GM23338 (cell line): ENCODE data around the gene AFF3. TPM values are rescaled to one million over a fixed set of nuclear protein-coding genes. Genes with fewer than 3 reads are reported as not detected.

Experiments used
- ATAC-seq: fragments of 200-7000 bp; cut with Tn5 transposase; 3 replicates; pipeline ENCODE4 v1.9.1; 2020
- DNase-seq: peaks from one replicate; pipeline ENCODE4 v3.0.0-alpha.2; 2015; ENCODE audit warnings: low spot score
- H2AFZ ChIP-seq: fragments of 200-600 bp; sonication (generic); 2 replicates; pipeline ENCODE4 v1.8.0; 2016; ENCODE audit warnings: antibody characterized with exemption, mild to moderate bottlenecking, moderate library complexity
- H3F3A ChIP-seq: fragments of 200-600 bp; sonication (generic); replicated peaks from 2 replicates; pipeline ENCODE4 v1.8.0; 2017; ENCODE audit warnings: antibody characterized with exemption, mixed run types, low read depth
- H3K27ac ChIP-seq: fragments of 200-600 bp; sonication (generic); 2 replicates; pipeline ENCODE4 v1.6.1; 2016; ENCODE audit warnings: low read depth
- H3K27me3 ChIP-seq: fragments of 200-600 bp; sonication (generic); 2 replicates; pipeline ENCODE4 v1.8.0; 2016; ENCODE audit warnings: mild to moderate bottlenecking, mixed run types, moderate library complexity; ENCODE audit not compliant: insufficient read depth
- H3K36me3 ChIP-seq: fragments of 200-600 bp; sonication (generic); 2 replicates; pipeline ENCODE4 v1.8.0; 2016; ENCODE audit warnings: mild to moderate bottlenecking; ENCODE audit not compliant: insufficient read depth
- H3K4me1 ChIP-seq: fragments of 200-600 bp; sonication (generic); 2 replicates; pipeline ENCODE4 v1.8.0; 2016; ENCODE audit warnings: mild to moderate bottlenecking, moderate library complexity; ENCODE audit not compliant: insufficient read depth
- H3K4me2 ChIP-seq: fragments of 200-600 bp; sonication (generic); 2 replicates; pipeline ENCODE4 v1.7.1; 2017; ENCODE audit warnings: mixed run types
- H3K4me3 ChIP-seq: fragments of 200-600 bp; sonication (generic); 2 replicates; pipeline ENCODE4 v1.6.1; 2016; ENCODE audit warnings: mixed run types
- H3K79me2 ChIP-seq: fragments of 200-600 bp; sonication (generic); replicated peaks from 2 replicates; pipeline ENCODE4 v1.8.0; 2017; ENCODE audit warnings: mild to moderate bottlenecking; ENCODE audit not compliant: insufficient read depth
- H3K9me2 ChIP-seq: fragments of 200-600 bp; sonication (generic); 2 replicates; pipeline ENCODE4 v1.8.0; 2017; ENCODE audit not compliant: insufficient read depth
- H4K20me1 ChIP-seq: fragments of 200-600 bp; sonication (generic); replicated peaks from 2 replicates; pipeline ENCODE4 v1.8.0; 2017; ENCODE audit warnings: mild to moderate bottlenecking; ENCODE audit not compliant: insufficient read depth
- H3K27ac Mint-ChIP-seq: 2 replicates; pipeline ENCODE4 v1.8.0; 2020; ENCODE audit warnings: inconsistent platforms, mild to moderate bottlenecking, moderate library complexity, mixed read lengths
- H3K27me3 Mint-ChIP-seq: 3 replicates; pipeline ENCODE4 v1.8.0; 2022; ENCODE audit warnings: low read depth, mild to moderate bottlenecking, moderate library complexity, mixed read lengths, inconsistent platforms; ENCODE audit not compliant: insufficient read depth, poor library complexity
- H3K36me3 Mint-ChIP-seq: 3 replicates; pipeline ENCODE4 v1.8.0; 2021; ENCODE audit warnings: low read depth, mild to moderate bottlenecking, inconsistent platforms, moderate library complexity, mixed read lengths
- H3K4me1 Mint-ChIP-seq: 3 replicates; pipeline ENCODE4 v1.8.0; 2020; ENCODE audit warnings: mild to moderate bottlenecking, inconsistent platforms, mixed read lengths
- H3K4me3 Mint-ChIP-seq: 3 replicates; pipeline ENCODE4 v1.8.0; 2021; ENCODE audit warnings: moderate library complexity, mild to moderate bottlenecking, inconsistent platforms, mixed read lengths
- H3K9me3 Mint-ChIP-seq: 3 replicates; pipeline ENCODE4 v1.8.0; 2020; ENCODE audit warnings: moderate library complexity, mild to moderate bottlenecking, inconsistent platforms, mixed read lengths
- CREB1 ChIP-seq: fragments of 250-450 bp; sonication (Bioruptor Pico); IDR thresholded peaks from 2 replicates; pipeline ENCODE4 v1.5.0; 2020; ENCODE audit warnings: low read depth, mild to moderate bottlenecking, moderate library complexity
- EZH2 ChIP-seq: fragments of 200-600 bp; sonication (generic); IDR thresholded peaks from one replicate; pipeline ENCODE4 v1.8.0; 2017; ENCODE audit warnings: antibody characterized with exemption, mild to moderate bottlenecking, low read depth; ENCODE audit not compliant: unreplicated experiment
- EZH2phosphoT487 ChIP-seq: fragments of 200-600 bp; sonication (generic); IDR thresholded peaks from one replicate; pipeline ENCODE4 v1.8.1; 2018; ENCODE audit warnings: antibody characterized with exemption; ENCODE audit not compliant: unreplicated experiment
- JUNB ChIP-seq: IDR thresholded peaks from one replicate; pipeline ENCODE4 v1.6.1; 2016; ENCODE audit warnings: antibody characterized with exemption; ENCODE audit not compliant: unreplicated experiment
- NANOG ChIP-seq: IDR thresholded peaks from 2 replicates; pipeline ENCODE4 v1.6.1; 2016; ENCODE audit warnings: antibody characterized with exemption, borderline replicate concordance
- POLR2AphosphoS5 ChIP-seq: IDR thresholded peaks from 2 replicates; pipeline ENCODE4 v1.6.1; 2016; ENCODE audit warnings: antibody characterized with exemption, low read depth
- STAT1 ChIP-seq: IDR thresholded peaks from one replicate; pipeline ENCODE4 v1.6.1; 2016; ENCODE audit warnings: antibody characterized with exemption; ENCODE audit not compliant: unreplicated experiment
- ZNF114 ChIP-seq: fragments of 250-450 bp; sonication (Bioruptor Pico); IDR thresholded peaks from 2 replicates; pipeline ENCODE4 v1.5.0; 2020; ENCODE audit warnings: mild to moderate bottlenecking, moderate library complexity
- ZNF331 ChIP-seq: fragments of 250-450 bp; sonication (Bioruptor Pico); IDR thresholded peaks from 2 replicates; pipeline ENCODE4 v1.5.0; 2020; ENCODE audit warnings: low read depth, mild to moderate bottlenecking, moderate library complexity
- polyA plus RNA-seq: library from polyadenylated mRNA; unstranded; fragments of >200 nt; fragmentation: Nextera tagmentation; extraction: Ambion mirVana; gene quantifications from 2 replicates; pipeline ENCODE4 v1.2.1, GENCODE V29; 2016
- total RNA-seq: library from RNA; depleted of rRNA; stranded (reverse); fragments of >200 nt; shearing (Covaris generic); gene quantifications from 2 replicates; pipeline ENCODE4 v1.2.3, GENCODE V29; 2014
- TF ChIP-seq, protein P1 (sequence below): IDR thresholded peaks from one replicate; pipeline ENCODE4 v1.6.1; 2018; ENCODE audit warnings: antibody characterized with exemption; ENCODE audit not compliant: unreplicated experiment
- TF ChIP-seq, protein P2 (sequence below): fragments of 250-450 bp; sonication (Bioruptor Pico); IDR thresholded peaks from 2 replicates; pipeline ENCODE4 v1.5.0; 2020; ENCODE audit warnings: mild to moderate bottlenecking, moderate library complexity
- TF ChIP-seq, protein P3 (sequence below), 2 experiments: fragments of 200-600 bp in 1 of 2; sonication (generic) in 1 of 2; conservative IDR thresholded peaks; 2 replicates each; pipeline versions ENCODE4 v1.5.1 to v1.6.1; 2016 to 2017; ENCODE audit warnings: antibody characterized with exemption in 2 of 2, low read depth in 2 of 2, mild to moderate bottlenecking in 2 of 2, moderate library complexity in 1 of 2
- TF ChIP-seq, protein P4 (sequence below): IDR thresholded peaks from 2 replicates; pipeline ENCODE4 v1.6.1; 2016; ENCODE audit warnings: antibody characterized with exemption

The AFF3 gene
- total and polyA plus RNA-seq, 2 experiments from 2014 or later, result 0.73 to 1.4 TPM

DNA sequence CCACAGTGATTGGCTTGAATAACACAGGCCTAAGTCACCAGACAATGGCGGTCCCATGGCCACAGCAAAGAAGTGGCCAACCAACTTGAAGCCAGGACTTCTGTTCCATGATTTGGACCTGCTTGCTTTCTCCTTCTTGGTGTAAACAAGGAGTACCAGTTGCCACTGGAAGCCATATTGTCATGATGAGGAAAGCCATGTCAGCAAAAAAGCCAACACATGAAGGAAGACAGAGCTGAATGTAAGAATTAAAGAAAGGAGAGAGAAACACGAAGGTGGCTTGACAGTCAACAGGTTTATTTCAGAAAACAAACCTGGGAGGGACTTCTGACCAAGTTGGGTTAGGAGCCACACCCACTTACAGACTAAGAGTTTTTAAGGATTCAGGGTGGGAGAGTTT lies 620.2 kb downstream of the AFF3 start:
- no peak overlapping the region for H3K27ac Mint-ChIP-seq
- Histone ChIP-seq H2AFZ (no peak overlapping the region), H3F3A (no peaks in the 10 kb centered on the region), H3K9me2 (no peaks in the 10 kb centered on the region), H3K27me3 (no peaks in the 10 kb centered on the region), H3K4me3 (no peak overlapping the region), H3K27ac (no peak overlapping the region), H3K79me2 (no peaks in the 10 kb centered on the region), H3K4me2 (no peak overlapping the region), H3K36me3 (no peaks in the 10 kb centered on the region), H4K20me1 (no peaks in the 10 kb centered on the region), H3K4me1 (no peaks in the 10 kb centered on the region)
- H3K9me3 Mint-ChIP-seq, result peaks cover 3% of the 10 kb centered on the region; the same call in 1 of the 3 replicates
- no peaks in the 10 kb centered on the region for H3K4me1 Mint-ChIP-seq
- no peaks in the 10 kb centered on the region for H3K27me3 Mint-ChIP-seq
- H3K36me3 Mint-ChIP-seq, result no peaks in the 10 kb centered on the region; the same call in 2 of the 3 replicates
- TF ChIP-seq, protein P1, sequence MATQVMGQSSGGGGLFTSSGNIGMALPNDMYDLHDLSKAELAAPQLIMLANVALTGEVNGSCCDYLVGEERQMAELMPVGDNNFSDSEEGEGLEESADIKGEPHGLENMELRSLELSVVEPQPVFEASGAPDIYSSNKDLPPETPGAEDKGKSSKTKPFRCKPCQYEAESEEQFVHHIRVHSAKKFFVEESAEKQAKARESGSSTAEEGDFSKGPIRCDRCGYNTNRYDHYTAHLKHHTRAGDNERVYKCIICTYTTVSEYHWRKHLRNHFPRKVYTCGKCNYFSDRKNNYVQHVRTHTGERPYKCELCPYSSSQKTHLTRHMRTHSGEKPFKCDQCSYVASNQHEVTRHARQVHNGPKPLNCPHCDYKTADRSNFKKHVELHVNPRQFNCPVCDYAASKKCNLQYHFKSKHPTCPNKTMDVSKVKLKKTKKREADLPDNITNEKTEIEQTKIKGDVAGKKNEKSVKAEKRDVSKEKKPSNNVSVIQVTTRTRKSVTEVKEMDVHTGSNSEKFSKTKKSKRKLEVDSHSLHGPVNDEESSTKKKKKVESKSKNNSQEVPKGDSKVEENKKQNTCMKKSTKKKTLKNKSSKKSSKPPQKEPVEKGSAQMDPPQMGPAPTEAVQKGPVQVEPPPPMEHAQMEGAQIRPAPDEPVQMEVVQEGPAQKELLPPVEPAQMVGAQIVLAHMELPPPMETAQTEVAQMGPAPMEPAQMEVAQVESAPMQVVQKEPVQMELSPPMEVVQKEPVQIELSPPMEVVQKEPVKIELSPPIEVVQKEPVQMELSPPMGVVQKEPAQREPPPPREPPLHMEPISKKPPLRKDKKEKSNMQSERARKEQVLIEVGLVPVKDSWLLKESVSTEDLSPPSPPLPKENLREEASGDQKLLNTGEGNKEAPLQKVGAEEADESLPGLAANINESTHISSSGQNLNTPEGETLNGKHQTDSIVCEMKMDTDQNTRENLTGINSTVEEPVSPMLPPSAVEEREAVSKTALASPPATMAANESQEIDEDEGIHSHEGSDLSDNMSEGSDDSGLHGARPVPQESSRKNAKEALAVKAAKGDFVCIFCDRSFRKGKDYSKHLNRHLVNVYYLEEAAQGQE, result no peak
- TF ChIP-seq NANOG (no peak), JUNB (no peak), ZNF331 (no peak), ZNF114 (no peak), CREB1 (CRISPR knock-in tag) (no peak), STAT1 (no peak), POLR2AphosphoS5 (no peak), EZH2 (no peak), EZH2phosphoT487 (no peak)
- TF ChIP-seq, protein P2, sequence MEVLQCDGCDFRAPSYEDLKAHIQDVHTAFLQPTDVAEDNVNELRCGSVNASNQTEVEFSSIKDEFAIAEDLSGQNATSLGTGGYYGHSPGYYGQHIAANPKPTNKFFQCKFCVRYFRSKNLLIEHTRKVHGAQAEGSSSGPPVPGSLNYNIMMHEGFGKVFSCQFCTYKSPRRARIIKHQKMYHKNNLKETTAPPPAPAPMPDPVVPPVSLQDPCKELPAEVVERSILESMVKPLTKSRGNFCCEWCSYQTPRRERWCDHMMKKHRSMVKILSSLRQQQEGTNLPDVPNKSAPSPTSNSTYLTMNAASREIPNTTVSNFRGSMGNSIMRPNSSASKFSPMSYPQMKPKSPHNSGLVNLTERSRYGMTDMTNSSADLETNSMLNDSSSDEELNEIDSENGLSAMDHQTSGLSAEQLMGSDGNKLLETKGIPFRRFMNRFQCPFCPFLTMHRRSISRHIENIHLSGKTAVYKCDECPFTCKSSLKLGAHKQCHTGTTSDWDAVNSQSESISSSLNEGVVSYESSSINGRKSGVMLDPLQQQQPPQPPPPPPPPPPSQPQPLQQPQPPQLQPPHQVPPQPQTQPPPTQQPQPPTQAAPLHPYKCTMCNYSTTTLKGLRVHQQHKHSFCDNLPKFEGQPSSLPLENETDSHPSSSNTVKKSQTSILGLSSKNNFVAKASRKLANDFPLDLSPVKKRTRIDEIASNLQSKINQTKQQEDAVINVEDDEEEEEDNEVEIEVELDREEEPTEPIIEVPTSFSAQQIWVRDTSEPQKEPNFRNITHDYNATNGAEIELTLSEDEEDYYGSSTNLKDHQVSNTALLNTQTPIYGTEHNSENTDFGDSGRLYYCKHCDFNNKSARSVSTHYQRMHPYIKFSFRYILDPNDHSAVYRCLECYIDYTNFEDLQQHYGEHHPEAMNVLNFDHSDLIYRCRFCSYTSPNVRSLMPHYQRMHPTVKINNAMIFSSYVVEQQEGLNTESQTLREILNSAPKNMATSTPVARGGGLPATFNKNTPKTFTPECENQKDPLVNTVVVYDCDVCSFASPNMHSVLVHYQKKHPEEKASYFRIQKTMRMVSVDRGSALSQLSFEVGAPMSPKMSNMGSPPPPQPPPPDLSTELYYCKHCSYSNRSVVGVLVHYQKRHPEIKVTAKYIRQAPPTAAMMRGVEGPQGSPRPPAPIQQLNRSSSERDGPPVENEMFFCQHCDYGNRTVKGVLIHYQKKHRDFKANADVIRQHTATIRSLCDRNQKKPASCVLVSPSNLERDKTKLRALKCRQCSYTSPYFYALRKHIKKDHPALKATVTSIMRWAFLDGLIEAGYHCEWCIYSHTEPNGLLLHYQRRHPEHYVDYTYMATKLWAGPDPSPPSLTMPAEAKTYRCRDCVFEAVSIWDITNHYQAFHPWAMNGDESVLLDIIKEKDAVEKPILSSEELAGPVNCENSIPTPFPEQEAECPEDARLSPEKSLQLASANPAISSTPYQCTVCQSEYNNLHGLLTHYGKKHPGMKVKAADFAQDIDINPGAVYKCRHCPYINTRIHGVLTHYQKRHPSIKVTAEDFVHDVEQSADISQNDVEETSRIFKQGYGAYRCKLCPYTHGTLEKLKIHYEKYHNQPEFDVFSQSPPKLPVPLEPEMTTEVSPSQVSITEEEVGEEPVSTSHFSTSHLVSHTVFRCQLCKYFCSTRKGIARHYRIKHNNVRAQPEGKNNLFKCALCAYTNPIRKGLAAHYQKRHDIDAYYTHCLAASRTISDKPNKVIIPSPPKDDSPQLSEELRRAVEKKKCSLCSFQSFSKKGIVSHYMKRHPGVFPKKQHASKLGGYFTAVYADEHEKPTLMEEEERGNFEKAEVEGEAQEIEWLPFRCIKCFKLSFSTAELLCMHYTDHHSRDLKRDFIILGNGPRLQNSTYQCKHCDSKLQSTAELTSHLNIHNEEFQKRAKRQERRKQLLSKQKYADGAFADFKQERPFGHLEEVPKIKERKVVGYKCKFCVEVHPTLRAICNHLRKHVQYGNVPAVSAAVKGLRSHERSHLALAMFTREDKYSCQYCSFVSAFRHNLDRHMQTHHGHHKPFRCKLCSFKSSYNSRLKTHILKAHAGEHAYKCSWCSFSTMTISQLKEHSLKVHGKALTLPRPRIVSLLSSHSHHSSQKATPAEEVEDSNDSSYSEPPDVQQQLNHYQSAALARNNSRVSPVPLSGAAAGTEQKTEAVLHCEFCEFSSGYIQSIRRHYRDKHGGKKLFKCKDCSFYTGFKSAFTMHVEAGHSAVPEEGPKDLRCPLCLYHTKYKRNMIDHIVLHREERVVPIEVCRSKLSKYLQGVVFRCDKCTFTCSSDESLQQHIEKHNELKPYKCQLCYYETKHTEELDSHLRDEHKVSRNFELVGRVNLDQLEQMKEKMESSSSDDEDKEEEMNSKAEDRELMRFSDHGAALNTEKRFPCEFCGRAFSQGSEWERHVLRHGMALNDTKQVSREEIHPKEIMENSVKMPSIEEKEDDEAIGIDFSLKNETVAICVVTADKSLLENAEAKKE (CRISPR knock-in tag), result no peak
- TF ChIP-seq, protein P3, sequence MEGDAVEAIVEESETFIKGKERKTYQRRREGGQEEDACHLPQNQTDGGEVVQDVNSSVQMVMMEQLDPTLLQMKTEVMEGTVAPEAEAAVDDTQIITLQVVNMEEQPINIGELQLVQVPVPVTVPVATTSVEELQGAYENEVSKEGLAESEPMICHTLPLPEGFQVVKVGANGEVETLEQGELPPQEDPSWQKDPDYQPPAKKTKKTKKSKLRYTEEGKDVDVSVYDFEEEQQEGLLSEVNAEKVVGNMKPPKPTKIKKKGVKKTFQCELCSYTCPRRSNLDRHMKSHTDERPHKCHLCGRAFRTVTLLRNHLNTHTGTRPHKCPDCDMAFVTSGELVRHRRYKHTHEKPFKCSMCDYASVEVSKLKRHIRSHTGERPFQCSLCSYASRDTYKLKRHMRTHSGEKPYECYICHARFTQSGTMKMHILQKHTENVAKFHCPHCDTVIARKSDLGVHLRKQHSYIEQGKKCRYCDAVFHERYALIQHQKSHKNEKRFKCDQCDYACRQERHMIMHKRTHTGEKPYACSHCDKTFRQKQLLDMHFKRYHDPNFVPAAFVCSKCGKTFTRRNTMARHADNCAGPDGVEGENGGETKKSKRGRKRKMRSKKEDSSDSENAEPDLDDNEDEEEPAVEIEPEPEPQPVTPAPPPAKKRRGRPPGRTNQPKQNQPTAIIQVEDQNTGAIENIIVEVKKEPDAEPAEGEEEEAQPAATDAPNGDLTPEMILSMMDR (conservative IDR thresholded peaks at IDR 0.05; ENCODE audit: low read depth in 2 of 2), result no peak
- TF ChIP-seq, protein P4, sequence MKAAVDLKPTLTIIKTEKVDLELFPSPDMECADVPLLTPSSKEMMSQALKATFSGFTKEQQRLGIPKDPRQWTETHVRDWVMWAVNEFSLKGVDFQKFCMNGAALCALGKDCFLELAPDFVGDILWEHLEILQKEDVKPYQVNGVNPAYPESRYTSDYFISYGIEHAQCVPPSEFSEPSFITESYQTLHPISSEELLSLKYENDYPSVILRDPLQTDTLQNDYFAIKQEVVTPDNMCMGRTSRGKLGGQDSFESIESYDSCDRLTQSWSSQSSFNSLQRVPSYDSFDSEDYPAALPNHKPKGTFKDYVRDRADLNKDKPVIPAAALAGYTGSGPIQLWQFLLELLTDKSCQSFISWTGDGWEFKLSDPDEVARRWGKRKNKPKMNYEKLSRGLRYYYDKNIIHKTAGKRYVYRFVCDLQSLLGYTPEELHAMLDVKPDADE, result no peak
- ATAC-seq (no peak), DNase-seq (no peak)
- H3K4me3 Mint-ChIP-seq, result no peak overlapping the region
